H1 (cell line): ENCODE results near the gene GRAMD4. TPM values are rescaled to one million over a fixed set of nuclear protein-coding genes. Genes with fewer than 3 reads are reported as not detected.

ENCODE experiments used
- CTCF ChIA-PET: fragments of 300-600 bp; sonication (Branson Sonifier 250); formaldehyde crosslinking; loops from one replicate; lab custom pipeline; 2021; ENCODE audit not compliant: partially characterized antibody; lab: Charles Lee
- POLR2A ChIA-PET: fragments of 300-600 bp; sonication (Branson Sonifier 250); formaldehyde crosslinking; loops from one replicate; lab custom pipeline; 2021; ENCODE audit warnings: inconsistent platforms; ENCODE audit not compliant: partially characterized antibody; lab: Charles Lee
- DNase-seq, 2 experiments: peaks; one replicate each; pipeline versions ENCODE4 v3.0.0 to v3.0.0-alpha.2; 2010 to 2022; ENCODE audit warnings: low spot score in 2 of 2, low read depth in 1 of 2, mixed read lengths in 1 of 2
- FAIRE-seq: peaks from 2 replicates; lab custom pipeline; 2011; peaks lifted over from hg19 to GRCh38; lab: Jason Lieb, UNC
- H2AFZ ChIP-seq: 2 replicates; pipeline ENCODE4 v1.8.1; 2012; ENCODE audit warnings: low read length, inconsistent platforms
- H2AK5ac ChIP-seq: 2 replicates; pipeline ENCODE4 v1.6.1; 2013; ENCODE audit warnings: low read depth, low read length
- H2BK120ac ChIP-seq: replicated peaks from 2 replicates; pipeline ENCODE3; 2013; ENCODE audit warnings: low read depth, low read length, inconsistent platforms
- H2BK12ac ChIP-seq: 2 replicates; pipeline ENCODE4 v1.6.1; 2013; ENCODE audit warnings: low read depth, low read length
- H2BK15ac ChIP-seq: 2 replicates; pipeline ENCODE4 v1.6.1; 2013; ENCODE audit warnings: low read length
- H2BK20ac ChIP-seq: 2 replicates; pipeline ENCODE4 v1.6.1; 2013; ENCODE audit warnings: low read length
- H2BK5ac ChIP-seq: 2 replicates; pipeline ENCODE4 v1.6.1; 2013; ENCODE audit warnings: low read depth, low read length
- H3K14ac ChIP-seq: 2 replicates; pipeline ENCODE4 v1.6.1; 2013; ENCODE audit warnings: inconsistent platforms; ENCODE audit not compliant: insufficient read length
- H3K18ac ChIP-seq: 2 replicates; pipeline ENCODE4 v1.6.1; 2013; ENCODE audit warnings: low read length; ENCODE audit errors: extremely low read depth
- H3K23ac ChIP-seq: 2 replicates; pipeline ENCODE4 v1.6.1; 2013; ENCODE audit warnings: inconsistent platforms; ENCODE audit not compliant: insufficient read length
- H3K23me2 ChIP-seq: 2 replicates; pipeline ENCODE4 v1.6.1; 2013; ENCODE audit warnings: low read depth, low read length
- H3K27ac ChIP-seq: 2 replicates; pipeline ENCODE4 v1.6.1; 2011; ENCODE audit warnings: low read depth, low read length, inconsistent platforms
- H3K27me3 ChIP-seq, 4 experiments: replicated peaks in 1 of 4; 1 replicate in 1 of 4; 2 replicates in 3 of 4; pipeline versions ENCODE4 v1.6.1 to v1.8.1; 2011 to 2013; ENCODE audit warnings: low read length in 3 of 4, mild to moderate bottlenecking in 3 of 4, inconsistent platforms in 2 of 4, mixed read lengths in 2 of 4, moderate library complexity in 1 of 4; ENCODE audit not compliant: control insufficient read depth in 3 of 4, insufficient read depth in 3 of 4; ENCODE audit errors: extremely low read depth in 1 of 4
- H3K36me3 ChIP-seq, 4 experiments: 2 replicates each; pipeline versions ENCODE4 v1.6.1 to v1.8.1; 2011 to 2013; ENCODE audit warnings: mild to moderate bottlenecking in 4 of 4, low read length in 3 of 4, moderate library complexity in 2 of 4, control low read depth in 1 of 4, inconsistent platforms in 1 of 4; ENCODE audit not compliant: insufficient read depth in 4 of 4, control insufficient read depth in 2 of 4
- H3K4ac ChIP-seq: replicated peaks from 2 replicates; pipeline ENCODE3; 2013; ENCODE audit warnings: low read length, low read depth, mixed read lengths, inconsistent platforms; ENCODE audit not compliant: insufficient read length
- H3K4me1 ChIP-seq, 4 experiments: replicated peaks in 1 of 4; 1 replicate in 1 of 4; 2 replicates in 3 of 4; pipeline versions ENCODE4 v1.6.1 to v1.8.1; 2011 to 2013; ENCODE audit warnings: low read length in 3 of 4, inconsistent platforms in 2 of 4, mixed read lengths in 1 of 4; ENCODE audit not compliant: insufficient read depth in 4 of 4, control insufficient read depth in 3 of 4
- H3K4me2 ChIP-seq, 2 experiments: 2 replicates each; pipeline versions ENCODE4 v1.6.1 to v1.8.1; 2011 to 2013; ENCODE audit warnings: low read depth in 2 of 2, low read length in 2 of 2, control low read depth in 1 of 2, inconsistent platforms in 1 of 2, mild to moderate bottlenecking in 1 of 2; ENCODE audit not compliant: insufficient read depth in 1 of 2
- H3K4me3 ChIP-seq, 4 experiments: fragments of 200-600, 300-600 bp in 1 of 4; sonication (generic), shearing (Covaris generic), sonication (Bioruptor Twin) in 1 of 4; 2 replicates each; pipeline versions ENCODE4 v1.5.1 to v1.8.1; 2011 to 2016; ENCODE audit warnings: low read length in 4 of 4, low read depth in 3 of 4, control low read depth in 2 of 4, inconsistent platforms in 2 of 4, mild to moderate bottlenecking in 2 of 4, mixed read lengths in 1 of 4, moderate library complexity in 1 of 4; ENCODE audit not compliant: insufficient read depth in 2 of 4; ENCODE audit errors: extremely low read depth in 1 of 4
- H3K56ac ChIP-seq: replicated peaks from 2 replicates; pipeline ENCODE3; 2013; ENCODE audit warnings: low read depth, mild to moderate bottlenecking, mixed read lengths, low read length, inconsistent platforms; ENCODE audit not compliant: insufficient read length
- H3K79me1 ChIP-seq: 2 replicates; pipeline ENCODE4 v1.6.1; 2013; ENCODE audit warnings: low read depth, low read length, control low read depth
- H3K79me2 ChIP-seq, 2 experiments: 2 replicates each; pipeline versions ENCODE4 v1.6.1 to v1.8.1; 2012 to 2013; ENCODE audit warnings: low read length in 2 of 2, mild to moderate bottlenecking in 2 of 2, inconsistent platforms in 1 of 2; ENCODE audit not compliant: insufficient read depth in 2 of 2, control insufficient read depth in 1 of 2
- H3K9ac ChIP-seq, 4 experiments: replicated peaks in 1 of 4; 1 replicate in 1 of 4; 2 replicates in 3 of 4; pipeline versions ENCODE4 v1.6.1 to v1.8.1; 2011 to 2013; ENCODE audit warnings: low read depth in 3 of 4, low read length in 3 of 4, control low read depth in 2 of 4, mild to moderate bottlenecking in 2 of 4, moderate library complexity in 2 of 4, inconsistent platforms in 1 of 4; ENCODE audit errors: extremely low read depth in 1 of 4
- H3K9me3 ChIP-seq, 2 experiments: 2 replicates each; pipeline versions ENCODE4 v1.6.1 to v1.8.1; 2012 to 2013; ENCODE audit warnings: mild to moderate bottlenecking in 2 of 2, moderate library complexity in 2 of 2, control low read depth in 1 of 2, inconsistent platforms in 1 of 2, low read depth in 1 of 2, low read length in 1 of 2, mixed read lengths in 1 of 2; ENCODE audit not compliant: insufficient read depth in 2 of 2
- H4K20me1 ChIP-seq, 2 experiments: replicated peaks in 1 of 2; 2 replicates each; pipeline versions ENCODE3 to v1.8.1; 2011 to 2013; ENCODE audit warnings: inconsistent platforms in 2 of 2, low read length in 2 of 2, mild to moderate bottlenecking in 1 of 2; ENCODE audit not compliant: insufficient read depth in 2 of 2, control insufficient read depth in 1 of 2
- H4K5ac ChIP-seq: 2 replicates; pipeline ENCODE4 v1.6.1; 2013; ENCODE audit warnings: low read length, low read depth, mixed read lengths, inconsistent platforms; ENCODE audit not compliant: insufficient read length
- H4K8ac ChIP-seq: 2 replicates; pipeline ENCODE4 v1.8.0; 2013; ENCODE audit warnings: mild to moderate bottlenecking, moderate library complexity, low read length, inconsistent platforms; ENCODE audit not compliant: insufficient read depth; ENCODE audit errors: extremely low read depth
- H4K91ac ChIP-seq: replicated peaks from 2 replicates; pipeline ENCODE3; 2013; ENCODE audit warnings: low read length, mixed read lengths, inconsistent platforms; ENCODE audit not compliant: insufficient read length
- CEBPB ChIP-seq: IDR thresholded peaks from 2 replicates; pipeline ENCODE4 v1.6.1; 2012; ENCODE audit warnings: low read depth, low read length
- EGR1 ChIP-seq: IDR thresholded peaks from 2 replicates; pipeline ENCODE4 v1.6.1; 2011; ENCODE audit warnings: low read depth, low read length, borderline replicate concordance
- FOSL1 ChIP-seq: IDR thresholded peaks from 2 replicates; pipeline ENCODE4 v1.6.1; 2011; ENCODE audit warnings: mild to moderate bottlenecking, low read depth, low read length, moderate library complexity; ENCODE audit not compliant: insufficient read depth
- GTF2F1 ChIP-seq: IDR thresholded peaks from 2 replicates; pipeline ENCODE4 v1.6.1; 2012; ENCODE audit warnings: low read depth, low read length, improper control_type of control experiment, borderline replicate concordance
- KDM4A ChIP-seq: IDR thresholded peaks from one replicate; pipeline ENCODE4 v1.7.1; 2012; ENCODE audit warnings: low read depth, mild to moderate bottlenecking, moderate library complexity, low read length, inconsistent platforms; ENCODE audit not compliant: severe bottlenecking
- KDM5A ChIP-seq: fragments of 200-600 bp; IDR thresholded peaks from 2 replicates; pipeline ENCODE4 v1.7.1; 2012; ENCODE audit warnings: mild to moderate bottlenecking, low read length, inconsistent platforms, mixed read lengths
- POLR2A ChIP-seq, 2 experiments: IDR thresholded peaks; 1 replicate in 1 of 2; 2 replicates in 1 of 2; pipeline ENCODE4 v1.6.1; 2011; ENCODE audit warnings: low read depth in 2 of 2, low read length in 2 of 2, mild to moderate bottlenecking in 2 of 2; ENCODE audit errors: control extremely low read depth in 1 of 2
- RFX5 ChIP-seq: IDR thresholded peaks from 2 replicates; pipeline ENCODE4 v1.6.1; 2011; ENCODE audit warnings: low read depth, low read length, improper control_type of control experiment, borderline replicate concordance
- SAP30 ChIP-seq: fragments of 300-600 bp; sonication (generic); IDR thresholded peaks from 2 replicates; pipeline ENCODE4 v1.7.1; 2012; ENCODE audit warnings: low read length, moderate library complexity, mild to moderate bottlenecking, inconsistent platforms; ENCODE audit not compliant: insufficient read depth, insufficient replicate concordance
- SRF ChIP-seq: IDR thresholded peaks from 2 replicates; pipeline ENCODE4 v1.6.1; 2011; ENCODE audit warnings: mild to moderate bottlenecking, low read depth, low read length, moderate library complexity
- TEAD4 ChIP-seq: IDR thresholded peaks from 2 replicates; pipeline ENCODE4 v1.6.1; 2012; ENCODE audit warnings: low read depth, low read length, inconsistent platforms, mixed read lengths
- WGBS, 2 experiments: shearing (Covaris generic) in 1 of 2; methylation state at CpG; one replicate each; pipeline versions ENCODE4 v1.1.6 to v1.1.7; 2013 to 2015; ENCODE audit warnings: low lambda C conversion rate in 2 of 2, mixed read lengths in 2 of 2, inconsistent platforms in 1 of 2, low coverage in 1 of 2, missing lambda C conversion rate in 1 of 2; ENCODE audit not compliant: insufficient replicate concordance in 2 of 2, insufficient coverage in 1 of 2, insufficient read length in 1 of 2; ENCODE audit errors: extremely low coverage in 1 of 2, missing lambda C conversion rate in 1 of 2; 5-methylcytosine and 5-hydroxymethylcytosine counted together
- polyA plus RNA-seq, 7 experiments: library from polyadenylated mRNA; depleted of rRNA in 3 of 7; stranded (reverse) in 5 of 7; unstranded in 2 of 7; fragments of >200 nt in 5 of 7; fragments of 200-250 nt in 2 of 7; gene quantifications; 1 replicate in 5 of 7; 2 replicates in 1 of 7; 4 replicates in 1 of 7; pipeline versions ENCODE4 v1.2.1 to v1.2.3, GENCODE V29; 2011 to 2013; ENCODE audit warnings: missing spikeins in 2 of 7, mixed read lengths in 2 of 7
- total RNA-seq: library from RNA; stranded (reverse); fragmentation: NEBNext Ultra II Directional; extraction: Animal tissue kit (Norgen Biotek cat#: 25700); gene quantifications from 2 replicates; pipeline ENCODE4 v1.2.1, GENCODE V29; 2021
- TF ChIP-seq, protein P1 (sequence below): IDR thresholded peaks from 2 replicates; pipeline ENCODE4 v1.6.1; 2012; ENCODE audit warnings: inconsistent platforms
- TF ChIP-seq, protein P2 (sequence below): IDR thresholded peaks from 2 replicates; pipeline ENCODE4 v1.6.1; 2011; ENCODE audit warnings: low read length, improper control_type of control experiment

GRAMD4 gene
- total and polyA plus RNA-seq, 2 of the 8 experiments (the other 6 are each of a cell fraction or from before 2014, with no cell fraction given): 7.9 to 25.6 TPM

DNA sequence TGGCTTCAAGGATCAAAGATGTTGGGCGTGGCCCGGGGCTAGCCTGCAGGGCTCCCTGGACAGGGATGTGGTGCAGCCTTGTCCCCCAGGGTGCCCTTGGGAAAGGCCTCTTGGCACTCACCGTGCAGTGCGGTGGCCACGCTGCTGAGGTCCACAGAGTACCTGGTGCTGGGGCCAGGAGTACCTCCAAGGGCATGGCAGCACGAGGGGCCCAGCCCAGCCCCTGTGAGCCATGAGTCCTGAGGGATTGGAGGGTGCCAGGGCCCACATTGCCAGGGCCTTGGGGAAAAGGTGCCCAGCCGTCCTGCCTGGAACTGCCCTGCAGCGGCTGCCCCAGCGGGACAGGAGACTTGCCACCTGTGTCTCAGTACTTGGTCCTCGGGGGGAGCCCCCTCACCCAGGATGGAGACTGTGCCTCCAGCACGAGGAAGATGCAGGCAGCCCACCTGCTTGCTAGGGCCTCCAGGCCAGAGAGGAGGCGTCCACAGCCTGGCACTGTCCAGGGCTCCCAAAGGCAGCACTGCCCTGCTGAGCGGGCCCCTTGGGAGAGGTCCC is 44.2 kb downstream of the GRAMD4 start:
- Histone ChIP-seq H3K4me2 (no peak overlapping the region), H3K23ac (no peak overlapping the region), H2BK20ac (no peak overlapping the region), H3K36me3 (no peaks in the 10 kb centered on the region), H3K9me3 (no peaks in the 10 kb centered on the region), H3K79me1 (no peaks in the 10 kb centered on the region), H3K79me2 (no peaks in the 10 kb centered on the region), H3K4me1 (peaks cover 0 to 2% (median 0%) of the 10 kb centered on the region in 4 experiments; a peak in 1 of 7 replicates), H3K23me2 (no peaks in the 10 kb centered on the region), H3K18ac (no peak overlapping the region), H3K14ac (no peak overlapping the region), H4K8ac (no peak overlapping the region), H3K9ac (no peak overlapping the region), H2BK120ac (no peak overlapping the region), H4K91ac (no peak overlapping the region), H3K27me3 (no peaks in the 10 kb centered on the region), H2AFZ (no peak overlapping the region), H3K27ac (no peak overlapping the region), H2AK5ac (no peak overlapping the region), H3K56ac (no peak overlapping the region), H4K20me1 (peaks cover 0 to 4% of the 10 kb centered on the region in 2 experiments), H2BK5ac (no peak overlapping the region), H3K4me3 (no peak overlapping the region), H2BK15ac (no peak overlapping the region), H3K4ac (no peak overlapping the region), H2BK12ac (no peak overlapping the region), H4K5ac (no peak overlapping the region)
- ChIA-PET POLR2A (no interaction called here), CTCF (no interaction called here)
- WGBS, 2 experiments: 85% methylated on average over 9 of the region's 13 CpGs; no CpG with 5 or more reads in 1 of the 2 experiments
- DNase-seq (no peak), FAIRE-seq (no peak)
- TF ChIP-seq, protein P1, sequence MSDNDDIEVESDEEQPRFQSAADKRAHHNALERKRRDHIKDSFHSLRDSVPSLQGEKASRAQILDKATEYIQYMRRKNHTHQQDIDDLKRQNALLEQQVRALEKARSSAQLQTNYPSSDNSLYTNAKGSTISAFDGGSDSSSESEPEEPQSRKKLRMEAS: no peak
- no peak for TF ChIP-seq TEAD4
- TF ChIP-seq KDM5A: no peak
- TF ChIP-seq RFX5: no peak
- TF ChIP-seq, protein P2, sequence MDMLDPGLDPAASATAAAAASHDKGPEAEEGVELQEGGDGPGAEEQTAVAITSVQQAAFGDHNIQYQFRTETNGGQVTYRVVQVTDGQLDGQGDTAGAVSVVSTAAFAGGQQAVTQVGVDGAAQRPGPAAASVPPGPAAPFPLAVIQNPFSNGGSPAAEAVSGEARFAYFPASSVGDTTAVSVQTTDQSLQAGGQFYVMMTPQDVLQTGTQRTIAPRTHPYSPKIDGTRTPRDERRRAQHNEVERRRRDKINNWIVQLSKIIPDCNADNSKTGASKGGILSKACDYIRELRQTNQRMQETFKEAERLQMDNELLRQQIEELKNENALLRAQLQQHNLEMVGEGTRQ: no peak
- no peak for TF ChIP-seq EGR1
- TF ChIP-seq GTF2F1: no peak
- TF ChIP-seq KDM4A: no peak
- TF ChIP-seq FOSL1: no peak
- no peak for TF ChIP-seq CEBPB
- TF ChIP-seq SAP30: no peak
- TF ChIP-seq POLR2A (IDR thresholded peaks at IDR 0.05; ENCODE audit: control extremely low read depth in 1 of 2, low read depth in 2 of 2, low read length in 2 of 2): no peak
- no peak for TF ChIP-seq SRF
